Measurements from ENCODE around the gene ALKBH1.

The ALKBH1 gene

DNA sequence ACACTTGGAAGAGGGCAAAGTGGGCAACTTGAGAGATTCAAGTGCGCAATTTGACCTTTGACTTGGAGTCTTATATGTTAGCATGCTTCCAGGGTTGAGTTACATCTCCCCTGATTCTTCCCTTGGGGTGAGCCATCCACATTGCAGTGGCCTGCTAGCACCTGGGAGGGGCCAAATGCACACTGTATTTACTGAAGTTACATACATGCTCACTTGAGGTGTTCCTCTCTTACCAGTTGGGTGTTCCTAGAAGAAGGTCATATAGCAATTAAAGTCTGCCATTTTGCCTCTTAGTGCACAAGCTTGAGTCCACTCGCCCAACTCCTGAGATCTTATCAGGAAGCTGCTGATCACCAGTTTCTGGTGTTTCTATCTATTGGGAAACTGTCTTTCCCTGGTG lies 77.7 kb downstream of the ALKBH1 start:
- TF ChIP-seq, protein P1, sequence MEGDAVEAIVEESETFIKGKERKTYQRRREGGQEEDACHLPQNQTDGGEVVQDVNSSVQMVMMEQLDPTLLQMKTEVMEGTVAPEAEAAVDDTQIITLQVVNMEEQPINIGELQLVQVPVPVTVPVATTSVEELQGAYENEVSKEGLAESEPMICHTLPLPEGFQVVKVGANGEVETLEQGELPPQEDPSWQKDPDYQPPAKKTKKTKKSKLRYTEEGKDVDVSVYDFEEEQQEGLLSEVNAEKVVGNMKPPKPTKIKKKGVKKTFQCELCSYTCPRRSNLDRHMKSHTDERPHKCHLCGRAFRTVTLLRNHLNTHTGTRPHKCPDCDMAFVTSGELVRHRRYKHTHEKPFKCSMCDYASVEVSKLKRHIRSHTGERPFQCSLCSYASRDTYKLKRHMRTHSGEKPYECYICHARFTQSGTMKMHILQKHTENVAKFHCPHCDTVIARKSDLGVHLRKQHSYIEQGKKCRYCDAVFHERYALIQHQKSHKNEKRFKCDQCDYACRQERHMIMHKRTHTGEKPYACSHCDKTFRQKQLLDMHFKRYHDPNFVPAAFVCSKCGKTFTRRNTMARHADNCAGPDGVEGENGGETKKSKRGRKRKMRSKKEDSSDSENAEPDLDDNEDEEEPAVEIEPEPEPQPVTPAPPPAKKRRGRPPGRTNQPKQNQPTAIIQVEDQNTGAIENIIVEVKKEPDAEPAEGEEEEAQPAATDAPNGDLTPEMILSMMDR (IDR thresholded peaks at IDR 0.05; ENCODE audit: low read depth, low read length, missing control alignments) = no peak
- no peak for DNase-seq (ENCODE audit: low read depth)
- H3K4me3 ChIP-seq (ENCODE audit: low read depth, low read length) = no peak overlapping the region
- in situ Hi-C loops (cut with HindIII; ENCODE audit: low sequenced_read_pairs) = no loop called here

DNA sequence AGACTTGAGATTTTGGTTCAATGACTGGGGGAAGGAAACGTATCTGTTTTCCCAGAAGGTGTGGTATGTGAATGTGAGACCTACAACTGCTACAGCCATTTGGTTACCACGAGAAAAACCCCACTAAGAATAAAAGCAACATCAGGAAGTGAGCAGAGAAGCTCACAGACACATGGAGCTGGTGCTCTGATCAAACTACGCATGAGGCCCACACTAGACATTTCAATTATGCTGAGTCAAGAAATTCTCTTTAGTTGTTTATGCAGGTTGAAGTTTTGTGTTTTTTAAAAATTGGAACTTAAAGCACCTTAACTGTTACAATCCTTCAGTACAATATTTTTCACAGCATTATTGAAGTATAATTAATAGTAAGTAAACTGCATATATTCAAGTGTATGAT lies 82.5 kb downstream of the ALKBH1 start:
- no peak for DNase-seq (ENCODE audit: low read depth)
- in situ Hi-C loops (cut with HindIII; ENCODE audit: low sequenced_read_pairs) = no loop called here
- no peak overlapping the region for H3K4me3 ChIP-seq (ENCODE audit: low read depth, low read length)
- TF ChIP-seq, protein P1 (IDR thresholded peaks at IDR 0.05; ENCODE audit: low read depth, low read length, missing control alignments) = no peak

DNA sequence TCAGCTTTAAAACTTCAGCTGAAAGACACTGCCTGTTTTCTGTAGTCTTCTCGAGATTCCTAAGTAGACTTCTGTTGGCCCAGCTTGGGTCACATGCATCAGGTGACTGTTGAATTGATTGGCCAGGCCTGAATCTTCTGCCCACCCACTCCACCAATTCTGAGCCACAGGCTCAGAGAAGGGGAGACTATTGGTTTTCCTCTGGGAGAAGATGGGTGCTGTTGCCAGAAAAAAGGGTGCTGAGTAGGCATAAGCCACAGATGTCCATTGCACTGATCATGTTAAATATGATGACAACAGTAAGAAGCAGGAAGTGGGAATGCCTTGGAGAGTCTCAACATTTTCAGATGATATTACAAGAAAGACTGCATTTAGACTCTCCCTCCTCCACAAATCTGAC lies 84.6 kb downstream of the ALKBH1 start:
- DNase-seq (ENCODE audit: low read depth) = no peak
- TF ChIP-seq, protein P1 (IDR thresholded peaks at IDR 0.05; ENCODE audit: low read depth, low read length, missing control alignments) = no peak

More for the DNA sequence above, 84.6 kb downstream of the ALKBH1 start:
- H3K4me3 ChIP-seq (ENCODE audit: low read depth, low read length) = no peak overlapping the region
- in situ Hi-C loops (cut with HindIII; ENCODE audit: low sequenced_read_pairs) = no loop called here
